Measurements from ENCODE around the gene SMPX. TPM values are rescaled to one million over a fixed set of nuclear protein-coding genes. Genes with fewer than 3 reads are reported as not detected.

Gene SMPX
- total RNA-seq, 4 donors from 2014 or later: 79.1 to 797 (median 200) TPM

GRCh38 chrX:21756785-21757529 is 959 bp downstream of the SMPX start:
- in situ Hi-C loops (cut with MboI; ENCODE audit: low sequenced_read_pairs in 4 of 4) (no loop called here), intact Hi-C loops (cut with DNase I; ENCODE audit: low total_unique reads) (loop anchor here (2.0 to 5.0 kb wide), 3 partner anchors 42 to 95 kb away; no protein-coding TSS in a partner anchor)
- H3K36me3 ChIP-seq: no peaks in the 10 kb centered on the region
- DNase-seq (peak; percentile 12 to 46), ATAC-seq (peak; percentile 81 to 95)
- H3K27me3 ChIP-seq: no peaks in the 10 kb centered on the region
- peaks cover 1 to 18% of the 10 kb centered on the region in 2 donors for H3K4me1 ChIP-seq
- H3K27ac ChIP-seq: peak overlapping the region; percentile 79 to 92 (median 86)
- no peaks in the 10 kb centered on the region for H3K9me3 ChIP-seq
- peak overlapping the region; percentile 43 to 53 (median 48) for H3K4me3 ChIP-seq
- TF ChIP-seq CTCF (IDR thresholded peaks at IDR 0.05 in 4 of 5, conservative IDR thresholded peaks at IDR 0.05 in 1 of 5): peak in 3 of 5 experiments; percentile 4 to 30 (median 17)
- peak; percentile 36 to 71 for TF ChIP-seq POLR2A (IDR thresholded peaks at IDR 0.05)

GRCh38 chrX:21749924-21750323 is 8.0 kb downstream of the SMPX start:
- intact Hi-C loops (cut with DNase I; ENCODE audit: low total_unique reads): no loop called here
- in situ Hi-C loops (cut with MboI; ENCODE audit: low sequenced_read_pairs in 4 of 4): loop anchor here in 1 of 4 donors (25.0 kb wide), 1 partner anchor 1238 kb away; no protein-coding TSS in a partner anchor

GRCh38 chrX:21748235-21748634 is 9.7 kb downstream of the SMPX start:
- peak overlapping the region; percentile 73 to 92 (median 84) for H3K27ac ChIP-seq
- H3K27me3 ChIP-seq: no peaks in the 10 kb centered on the region
- TF ChIP-seq POLR2A (IDR thresholded peaks at IDR 0.05) (no peak), CTCF (IDR thresholded peaks at IDR 0.05 in 4 of 5, conservative IDR thresholded peaks at IDR 0.05 in 1 of 5) (no peak)
- DNase-seq (no peak), ATAC-seq (no peak)
- no peak overlapping the region for H3K4me3 ChIP-seq
- intact Hi-C loops (cut with DNase I; ENCODE audit: low total_unique reads): no loop called here
- H3K9me3 ChIP-seq: no peaks in the 10 kb centered on the region
- H3K4me1 ChIP-seq: peaks cover 33 to 45% of the 10 kb centered on the region in 2 donors
- in situ Hi-C loops (cut with MboI; ENCODE audit: low sequenced_read_pairs in 4 of 4): loop anchor here in 1 of 4 donors (25.0 kb wide), 1 partner anchor 1236 kb away; no protein-coding TSS in a partner anchor
- H3K36me3 ChIP-seq: no peaks in the 10 kb centered on the region

More at GRCh38 chrX:21749924-21750323, 8.0 kb downstream of the SMPX start:
- Histone ChIP-seq H3K36me3 (no peaks in the 10 kb centered on the region), H3K9me3 (no peaks in the 10 kb centered on the region), H3K4me3 (no peak overlapping the region), H3K27me3 (no peaks in the 10 kb centered on the region), H3K4me1 (peaks cover 33 to 44% of the 10 kb centered on the region in 2 donors), H3K27ac (peak overlapping the region; percentile 73 to 92 (median 84))
- TF ChIP-seq POLR2A (IDR thresholded peaks at IDR 0.05) (no peak), CTCF (IDR thresholded peaks at IDR 0.05 in 4 of 5, conservative IDR thresholded peaks at IDR 0.05 in 1 of 5) (no peak)
- no peak for ATAC-seq
- DNase-seq: no peak

- DNase-seq (no peak), ATAC-seq (no peak)
- TF ChIP-seq CTCF (IDR thresholded peaks at IDR 0.05 in 4 of 5, conservative IDR thresholded peaks at IDR 0.05 in 1 of 5): no peak
- TF ChIP-seq POLR2A (IDR thresholded peaks at IDR 0.05): no peak
- in situ Hi-C loops (cut with MboI; ENCODE audit: low sequenced_read_pairs in 4 of 4) (loop anchor here in 1 of 4 donors (25.0 kb wide), 1 partner anchor 1235 kb away; no protein-coding TSS in a partner anchor), intact Hi-C loops (cut with DNase I; ENCODE audit: low total_unique reads) (no loop called here)
- H3K9me3 ChIP-seq: no peaks in the 10 kb centered on the region
- H3K36me3 ChIP-seq: no peaks in the 10 kb centered on the region
- peak overlapping the region; percentile 73 to 92 (median 84) for H3K27ac ChIP-seq
- H3K4me3 ChIP-seq: no peak overlapping the region
- H3K4me1 ChIP-seq: peaks cover 36 to 47% of the 10 kb centered on the region in 2 donors
- H3K27me3 ChIP-seq: no peaks in the 10 kb centered on the region
These were observed 10.4 kb downstream of the SMPX start for GRCh38 chrX:21747558-21747957.
